Vagina (tissue), 2 donors: ENCODE data around the gene ZFHX3. TPM values are rescaled to one million over a fixed set of nuclear protein-coding genes. Genes with fewer than 3 reads are reported as not detected.
"Not testable (repeated sequence)": the region's sequence is repeated elsewhere in the genome, so short reads cannot be mapped to it uniquely, and the experiment has no call there.

Experiments used
- DNase-seq, 2 donors: peaks; one replicate each; pipeline ENCODE4 v3.0.0-alpha.2; 2017; ENCODE audit errors: extremely low spot score in 2 of 2
- H3K27ac ChIP-seq: fragments of 200-600 bp; sonication (generic); one replicate; pipeline ENCODE4 v1.5.1; 2019
- H3K27me3 ChIP-seq: fragments of 200-600 bp; sonication (generic); one replicate; pipeline ENCODE4 v1.5.1; 2019
- H3K36me3 ChIP-seq, 2 donors: fragments of 200-600 bp; sonication (generic); one replicate each; pipeline ENCODE4 v1.5.1; 2017 to 2019
- H3K4me1 ChIP-seq: fragments of 200-600 bp; sonication (generic); one replicate; pipeline ENCODE4 v1.5.1; 2019
- H3K4me3 ChIP-seq, 2 donors: fragments of 200-600 bp; sonication (generic); 1 replicate in 1 of 2; 2 replicates in 1 of 2; pipeline ENCODE4 v1.5.1; 2016 to 2019
- H3K9me3 ChIP-seq: fragments of 200-600 bp; sonication (generic); one replicate; pipeline ENCODE4 v1.5.1; 2019
- CTCF ChIP-seq, 3 experiments: fragments of 450-650 bp in 2 of 3; fragments of 200-600 bp in 1 of 3; sonication (generic) in 1 of 3; IDR thresholded peaks; one replicate each; pipeline ENCODE4 v1.5.1; 2017 to 2019; ENCODE audit warnings: antibody characterized with exemption in 3 of 3, mild to moderate bottlenecking in 2 of 3, moderate library complexity in 2 of 3
- POLR2A ChIP-seq, 2 donors: fragments of 450-650 bp; IDR thresholded peaks; one replicate each; pipeline ENCODE4 v1.6.1; 2017; ENCODE audit warnings: antibody characterized with exemption in 2 of 2, mild to moderate bottlenecking in 2 of 2, moderate library complexity in 2 of 2
- POLR2AphosphoS5 ChIP-seq, 2 donors: sonication (generic); formaldehyde crosslinking; IDR thresholded peaks; one replicate each; pipeline ENCODE4 v1.9.0; 2017; ENCODE audit warnings: antibody characterized with exemption in 2 of 2, mild to moderate bottlenecking in 2 of 2, low read depth in 1 of 2; ENCODE audit not compliant: insufficient read depth in 1 of 2
- intact Hi-C: fragments of 100-400 bp; cut with DNase I; formaldehyde crosslinking; loops from one replicate; pipeline ENCODE4 v1.15.1; 2023
- total RNA-seq: library from RNA; depleted of rRNA; stranded (reverse); fragments of >200 nt; gene quantifications from one replicate; pipeline ENCODE4 v1.2.3, GENCODE V29; 2016

Gene ZFHX3
- total RNA-seq, 1 donor from 2014 or later = 28.0 TPM

DNA sequence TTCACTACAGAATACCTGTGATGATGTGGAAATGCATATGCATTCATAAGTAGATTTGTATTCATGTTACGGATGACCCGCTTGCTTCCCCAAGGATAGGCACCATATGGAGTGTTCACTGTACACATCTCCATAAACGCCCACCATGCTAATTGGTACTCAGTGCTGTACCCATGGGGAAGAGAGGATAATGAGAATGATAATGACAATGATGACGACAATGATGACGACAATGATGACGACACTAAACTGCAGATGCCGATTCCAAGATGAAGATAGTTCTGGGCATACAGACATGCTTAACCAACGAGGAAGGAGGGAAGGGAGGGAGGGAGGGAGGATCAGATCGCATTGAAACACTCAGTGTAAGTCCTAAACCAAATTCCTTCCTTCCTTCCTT, 26.5 kb upstream of the ZFHX3 start:
- Histone ChIP-seq H3K36me3 (no peaks in the 10 kb centered on the region), H3K9me3 (no peaks in the 10 kb centered on the region), H3K27me3 (no peaks in the 10 kb centered on the region), H3K27ac (no peak overlapping the region), H3K4me3 (no peak overlapping the region), H3K4me1 (peaks cover 15% of the 10 kb centered on the region)
- intact Hi-C loops = loop anchor here (5.0 kb wide), 1 partner anchor 103 kb away; no protein-coding TSS in a partner anchor
- DNase-seq = no peak
- TF ChIP-seq CTCF (IDR thresholded peaks at IDR 0.05) (no peak), POLR2A (IDR thresholded peaks at IDR 0.05) (no peak), POLR2AphosphoS5 (IDR thresholded peaks at IDR 0.05; ENCODE audit: insufficient read depth in 1 of 2, low read depth in 1 of 2) (no peak)

DNA sequence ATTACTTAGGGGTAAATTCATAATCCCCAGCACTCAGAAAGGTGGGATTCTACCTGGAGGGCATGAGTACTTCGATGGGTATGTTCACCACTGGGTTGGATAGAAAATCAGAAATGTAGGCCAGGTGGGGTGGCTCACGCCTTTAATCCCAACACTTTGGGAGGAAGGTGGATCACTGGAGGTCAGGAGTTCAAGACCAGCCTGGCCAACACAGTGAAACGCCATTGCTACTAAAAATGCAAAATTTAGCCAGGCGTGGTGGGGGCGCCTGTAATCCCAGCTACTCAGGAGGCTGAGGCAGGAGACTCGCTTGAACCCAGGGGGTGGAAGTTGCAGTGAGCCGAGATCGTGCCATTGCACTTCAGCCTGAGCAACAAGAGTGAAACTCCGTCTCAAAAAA, 24.1 kb upstream of the ZFHX3 start:
- intact Hi-C loops = loop anchor here (5.0 kb wide), 1 partner anchor 105 kb away; no protein-coding TSS in a partner anchor
- H3K27me3 ChIP-seq, H3K9me3 ChIP-seq, H3K36me3 ChIP-seq, H3K27ac ChIP-seq, H3K4me3 ChIP-seq, DNase-seq: not testable (repeated sequence)
- H3K4me1 ChIP-seq = peaks cover 35% of the 10 kb centered on the region

GRCh38 chr16:73071131-73071940, 23.4 kb upstream of the ZFHX3 start:
- no peak for TF ChIP-seq POLR2A (IDR thresholded peaks at IDR 0.05)
- peak in 1 of 2 donors; percentile 15 for TF ChIP-seq POLR2AphosphoS5 (IDR thresholded peaks at IDR 0.05; ENCODE audit: insufficient read depth in 1 of 2, low read depth in 1 of 2)
- Histone ChIP-seq H3K27ac (peak overlapping the region; percentile 45), H3K4me3 (peak overlapping the region; percentile 29 to 42), H3K27me3 (no peaks in the 10 kb centered on the region), H3K9me3 (no peaks in the 10 kb centered on the region), H3K36me3 (no peaks in the 10 kb centered on the region), H3K4me1 (peaks cover 43% of the 10 kb centered on the region)
- no peak for DNase-seq
- intact Hi-C loops = loop anchor here (5.0 kb wide), 1 partner anchor 106 kb away; no protein-coding TSS in a partner anchor

GRCh38 chr16:73069581-73070262, 21.8 kb upstream of the ZFHX3 start:
- TF ChIP-seq CTCF (IDR thresholded peaks at IDR 0.05) (no peak), POLR2AphosphoS5 (IDR thresholded peaks at IDR 0.05; ENCODE audit: insufficient read depth in 1 of 2, low read depth in 1 of 2) (no peak), POLR2A (IDR thresholded peaks at IDR 0.05) (no peak)
- Histone ChIP-seq H3K9me3 (no peaks in the 10 kb centered on the region), H3K4me1 (peaks cover 50% of the 10 kb centered on the region), H3K27me3 (no peaks in the 10 kb centered on the region), H3K4me3 (no peak overlapping the region), H3K36me3 (no peaks in the 10 kb centered on the region), H3K27ac (peak overlapping the region; percentile 73)
- no peak for DNase-seq
- intact Hi-C loops = loop anchor here (5.0 kb wide), 1 partner anchor 108 kb away; no protein-coding TSS in a partner anchor

DNA sequence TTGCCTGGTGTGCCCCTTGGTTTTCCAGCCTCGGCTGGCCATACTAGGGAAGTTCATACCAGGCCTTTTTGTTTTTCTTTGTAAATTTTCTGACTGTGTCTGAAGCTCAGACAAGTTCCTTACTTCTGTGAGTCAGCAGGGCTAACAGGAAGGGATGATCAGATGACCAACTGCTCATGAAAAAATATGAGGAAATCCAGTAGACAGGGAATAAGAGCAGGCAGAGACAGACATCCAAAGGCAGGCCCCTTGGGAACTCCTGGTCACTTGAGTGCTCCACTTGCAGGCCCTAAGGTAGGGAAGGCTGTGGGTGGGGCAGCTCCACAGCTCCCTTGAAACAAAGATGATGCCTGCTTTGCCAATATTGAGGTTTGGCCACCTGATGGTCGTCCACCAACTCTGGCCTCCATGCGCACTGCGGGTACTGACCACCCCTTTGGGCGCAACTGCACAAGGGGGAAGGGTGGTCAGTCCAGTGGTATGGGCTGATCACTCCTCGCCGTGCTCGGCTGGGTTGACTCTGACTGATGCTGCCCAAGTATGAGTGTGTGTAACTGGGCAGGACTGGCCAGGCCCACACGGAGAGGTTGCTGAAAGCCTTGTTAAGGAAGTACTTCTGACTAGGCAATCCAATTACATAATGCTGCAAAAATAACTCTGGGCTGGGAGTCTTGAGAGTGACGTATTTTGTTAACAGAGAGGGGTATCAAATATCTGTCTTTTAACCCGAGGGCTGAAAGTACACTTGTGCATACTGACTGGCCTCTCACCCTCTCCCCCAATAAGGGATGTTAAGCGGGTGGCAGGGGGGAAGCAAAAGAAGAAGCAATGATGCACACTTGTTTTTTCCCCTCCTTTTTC, 20.8 kb upstream of the ZFHX3 start:
- peaks cover 50% of the 10 kb centered on the region for H3K4me1 ChIP-seq

More for the DNA sequence above, 20.8 kb upstream of the ZFHX3 start:
- Histone ChIP-seq H3K36me3 (no peaks in the 10 kb centered on the region), H3K27ac (peak overlapping the region; percentile 73), H3K9me3 (no peaks in the 10 kb centered on the region), H3K4me3 (no peak overlapping the region), H3K27me3 (no peaks in the 10 kb centered on the region)
- no peak for DNase-seq
- no peak for TF ChIP-seq CTCF (IDR thresholded peaks at IDR 0.05)
- peak; percentile 44 to 74 for TF ChIP-seq POLR2AphosphoS5 (IDR thresholded peaks at IDR 0.05; ENCODE audit: insufficient read depth in 1 of 2, low read depth in 1 of 2)
- intact Hi-C loops = no loop called here
